ENCODE data around the gene MSANTD7. TPM values are rescaled to one million over a fixed set of nuclear protein-coding genes. Genes with fewer than 3 reads are reported as not detected.

The MSANTD7 gene
- total and polyA plus RNA-seq, 10 of the 15 experiments (the other 5 are each of a cell fraction or from before 2014, with no cell fraction given), result 3.5 to 22.8 (median 18.5) TPM

GRCh38 chr10:14822879-14823755 is 15.0 kb upstream of the MSANTD7 start (continued):
- TF ChIP-seq CUX1 (IDR thresholded peaks at IDR 0.05; ENCODE audit: insufficient replicate concordance, low read depth, low read length), result no peak
- TF ChIP-seq HDAC6 (IDR thresholded peaks at IDR 0.05; ENCODE audit: unreplicated experiment), result no peak
- peak; percentile 95 for TF ChIP-seq SMC3 (IDR thresholded peaks at IDR 0.05; ENCODE audit: borderline replicate concordance, low read length)
- TF ChIP-seq KDM1A (IDR thresholded peaks at IDR 0.05; ENCODE audit: borderline replicate concordance), result no peak
- no peak for TF ChIP-seq SUPT20H (IDR thresholded peaks at IDR 0.05; ENCODE audit: borderline replicate concordance, control insufficient read depth, low read depth, low read length)

Measured in GM12878 (cell line).